HG03521 (cell line): Measurements from ENCODE around the gene SPATA31A1.
"Not testable (repeated sequence)": the region's sequence is repeated elsewhere in the genome, so short reads cannot be mapped to it uniquely, and the experiment has no call there.

Experiments used
- ATAC-seq: cut with Tn5 transposase; IDR thresholded peaks from one replicate; pipeline ENCODE4 v1.9.1; 2021; ENCODE audit warnings: mild to moderate bottlenecking, moderate library complexity; ENCODE audit not compliant: unreplicated experiment

Gene SPATA31A1

DNA sequence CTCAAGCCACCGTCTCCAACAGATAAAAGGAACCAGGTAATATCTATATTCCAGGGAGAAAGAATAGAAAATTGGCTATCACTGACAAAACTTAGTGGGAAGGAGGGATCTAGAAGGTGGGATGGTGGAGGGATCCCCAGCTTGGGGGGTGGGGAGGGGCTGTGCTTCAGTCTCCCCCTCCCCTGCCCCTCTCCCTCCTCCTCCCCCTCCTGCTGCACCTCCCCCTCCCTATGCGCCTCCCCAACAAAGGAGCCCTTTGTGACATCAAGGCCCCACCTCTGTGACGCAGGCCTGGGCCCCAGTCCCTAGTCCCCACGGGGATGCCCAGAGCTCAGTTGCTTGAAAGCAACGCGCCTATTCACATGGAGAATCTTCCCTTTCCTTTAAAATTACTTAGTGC lies at the start of gene SPATA31A1:
SPATA31A1 (plus strand) TSS at position 301 of the 400 bp plus-strand sequence; CDS start at position 363, 62 bp downstream.
- not testable (repeated sequence) for ATAC-seq

DNA sequence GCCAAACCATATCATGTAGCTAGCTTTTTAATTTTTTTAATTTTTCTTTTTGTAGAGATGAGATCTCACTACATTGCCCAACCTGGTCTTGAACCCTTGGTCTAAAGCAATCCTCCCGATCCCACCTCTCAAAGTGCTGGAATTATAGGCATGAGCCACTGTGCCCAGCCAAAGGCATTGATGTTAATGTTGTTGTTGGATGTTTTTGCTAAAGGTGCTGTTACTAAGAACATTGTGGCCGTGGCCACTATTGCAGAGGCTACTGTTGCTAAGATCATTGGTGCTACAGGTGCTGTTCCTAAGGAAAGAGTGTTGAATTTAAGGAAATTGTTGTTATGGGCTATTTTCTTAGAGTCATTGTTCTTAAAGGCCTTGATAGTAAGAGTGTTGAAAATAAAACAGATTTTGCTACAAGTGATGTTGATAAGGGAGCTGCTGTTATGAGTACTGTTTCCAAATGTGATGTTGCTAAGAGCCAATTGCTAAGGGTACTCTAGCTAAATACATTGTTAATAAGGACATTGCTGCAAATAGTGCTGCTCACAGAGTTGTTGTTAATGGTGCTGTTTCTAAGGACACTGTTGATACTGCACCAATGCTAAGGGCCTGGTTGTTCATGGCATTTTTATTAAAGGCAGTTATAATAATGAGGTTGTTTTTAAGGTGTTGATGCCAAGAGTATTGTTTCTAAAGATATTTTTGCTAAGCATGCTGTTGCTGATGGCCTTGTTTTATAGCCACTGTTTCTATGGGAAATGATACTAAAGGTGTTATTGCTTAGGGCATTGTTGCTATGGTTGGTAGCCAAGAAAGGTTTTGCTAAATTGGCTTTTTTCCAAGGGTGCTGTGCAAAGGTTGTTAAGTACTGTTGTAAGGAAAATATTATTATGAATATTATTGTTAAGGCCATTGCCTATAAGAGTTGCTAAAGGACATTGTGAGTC lies 52.1 kb downstream of the SPATA31A1 start:
- ATAC-seq, result not testable (repeated sequence)

DNA sequence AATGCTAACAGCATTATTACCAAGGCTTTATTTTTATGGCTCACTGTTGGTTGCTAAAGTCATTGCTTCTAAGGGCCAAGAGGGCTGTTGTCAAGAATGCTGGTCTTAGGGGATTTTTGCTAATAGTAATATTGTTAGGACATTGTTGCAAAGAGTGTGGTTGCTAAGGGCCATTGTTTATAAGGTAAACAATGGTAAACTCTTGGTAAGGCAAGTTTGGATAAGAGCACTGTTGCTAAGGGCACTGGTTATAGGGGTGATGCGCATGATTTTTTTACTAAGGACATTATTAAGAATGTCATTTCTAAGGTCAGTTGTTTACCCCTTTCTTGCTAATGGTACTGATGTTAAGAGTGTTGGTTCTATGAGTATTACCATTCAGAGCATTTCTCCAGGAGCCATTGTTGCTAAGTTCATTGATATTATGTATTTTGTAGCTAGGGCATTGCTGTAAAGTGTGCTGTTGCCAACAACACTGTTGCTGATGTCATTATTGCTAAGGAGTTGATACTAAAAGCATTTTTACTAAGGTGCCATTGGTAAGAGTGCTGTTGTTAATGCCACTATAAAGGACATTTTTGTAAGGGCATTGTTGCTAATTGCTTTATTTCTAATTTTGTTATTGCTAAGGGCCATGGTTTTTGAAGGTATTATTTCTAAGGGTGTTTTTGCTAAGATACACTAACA lies 55.9 kb downstream of the SPATA31A1 start:
- not testable (repeated sequence) for ATAC-seq
